HCEC 1CT (cell line): ENCODE data around the gene CAMK2A.

Source experiments
- DNase-seq: peaks from one replicate; pipeline ENCODE4 v3.0.0-alpha.2; 2017

CAMK2A gene

DNA sequence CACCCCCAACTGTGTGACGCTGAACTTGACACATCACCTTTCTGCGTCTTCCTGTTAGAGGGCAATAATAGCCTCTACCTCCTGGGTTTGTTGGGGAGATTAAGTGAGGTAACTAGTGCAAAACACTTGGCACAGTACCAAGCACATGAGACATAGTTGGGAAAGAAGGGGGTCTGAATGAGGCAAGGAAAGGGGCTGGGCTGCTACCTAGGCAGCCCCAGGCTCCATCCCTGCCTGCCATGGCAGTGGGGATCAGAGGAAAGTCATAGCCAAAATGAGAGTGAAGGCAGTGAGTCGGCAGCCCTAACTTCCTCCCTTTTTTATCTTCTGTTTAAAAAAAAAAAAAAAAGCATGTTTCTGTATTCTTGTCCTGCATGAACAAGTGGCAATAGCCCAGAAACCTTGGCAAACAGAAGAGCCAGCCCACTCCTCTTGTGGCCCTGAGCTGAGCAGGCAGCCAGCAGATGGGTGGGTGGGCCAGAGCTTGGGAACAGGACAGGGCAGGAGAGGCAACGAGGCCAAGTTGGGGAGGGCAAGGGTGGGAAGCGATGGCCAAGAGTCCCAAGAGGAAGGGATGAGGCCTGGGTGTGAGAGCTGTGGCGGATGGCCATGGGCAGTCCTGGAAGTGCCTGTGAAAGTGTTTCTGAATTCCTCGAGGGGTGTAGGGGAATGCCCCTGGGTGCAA lies 11.4 kb downstream of the CAMK2A start:
- DNase-seq, result peak; percentile 13

DNA sequence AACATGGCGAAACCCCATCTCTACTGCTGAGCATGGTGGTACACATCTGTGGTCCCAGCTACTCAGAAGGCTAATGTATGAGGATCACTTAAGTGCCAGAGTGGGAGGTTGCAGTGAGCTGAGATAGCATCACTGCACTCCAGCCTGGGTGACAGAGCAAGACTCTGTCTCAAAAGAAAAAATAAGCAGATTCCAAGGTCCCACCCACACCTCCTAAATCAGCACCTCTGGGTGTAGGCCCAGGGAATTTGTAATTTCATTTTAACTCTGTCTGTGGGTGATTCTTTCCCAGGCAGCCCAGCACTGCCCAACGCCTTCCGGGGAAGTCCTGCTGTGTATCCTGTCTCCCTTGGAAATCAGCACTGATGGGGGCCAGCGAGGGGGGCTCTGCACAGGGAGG lies 12.5 kb downstream of the CAMK2A start:
- DNase-seq, result no peak

DNA sequence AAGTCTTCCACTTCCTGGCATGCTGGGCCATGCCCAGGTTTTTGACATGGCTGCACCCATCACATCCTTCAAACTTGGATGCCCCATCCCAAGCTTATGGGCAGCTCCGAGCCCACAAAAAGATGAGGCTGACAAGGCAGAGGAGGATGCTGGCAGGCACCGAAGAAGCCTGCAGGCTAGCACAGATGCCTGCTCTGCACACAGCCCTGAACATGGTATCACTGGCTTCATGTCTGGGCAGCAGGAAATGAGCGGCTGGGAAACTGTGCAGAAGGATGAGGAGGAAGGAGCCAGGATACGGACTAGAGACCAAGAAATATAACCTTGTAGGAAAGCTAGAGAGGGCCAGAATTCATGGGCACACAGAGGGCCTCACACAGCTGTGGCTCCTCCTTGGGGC lies 14.8 kb downstream of the CAMK2A start:
- no peak for DNase-seq

DNA sequence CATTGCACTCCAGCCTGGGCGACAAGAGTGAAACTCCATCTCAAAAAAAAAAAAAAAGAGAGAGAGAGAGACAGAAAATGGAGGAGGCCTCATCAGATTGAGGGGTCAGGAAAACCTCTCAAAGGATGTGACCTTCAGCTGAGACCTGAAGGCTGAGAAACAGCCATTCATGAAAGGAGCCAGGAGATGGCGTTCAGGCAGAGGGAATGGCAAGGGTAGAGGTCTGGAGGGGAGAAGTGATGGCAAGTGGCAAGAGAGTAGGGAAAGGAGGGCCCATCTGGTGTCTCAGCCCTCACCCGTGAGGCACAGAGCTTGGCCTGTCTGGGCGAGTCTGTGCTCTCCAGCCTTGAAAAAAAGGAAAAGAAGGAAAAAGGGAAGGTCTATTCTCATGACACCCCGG lies 17.0 kb downstream of the CAMK2A start:
- DNase-seq, result peak; percentile 64

- DNase-seq, result no peak
These were observed 17.6 kb downstream of the CAMK2A start for GRCh38 chr5:150271923-150272322.

DNA sequence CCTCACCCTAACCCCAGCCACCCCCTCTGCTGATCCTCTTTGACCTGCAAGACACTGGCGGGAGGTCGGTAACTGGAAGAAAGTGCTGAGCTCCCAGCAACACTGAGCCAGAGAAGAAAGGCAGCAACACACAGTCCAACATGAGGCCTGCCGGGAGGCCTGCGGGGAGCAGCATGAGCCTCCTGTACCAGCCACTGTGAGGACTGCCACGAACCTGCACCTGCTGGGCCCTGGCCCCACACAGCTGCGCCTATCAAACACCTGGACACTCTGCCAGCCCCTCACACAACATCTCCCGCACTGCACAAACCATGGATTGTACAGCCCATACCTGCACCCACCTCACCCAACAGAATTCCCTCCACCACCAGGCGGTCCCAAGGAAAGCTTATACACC lies 18.3 kb downstream of the CAMK2A start:
- DNase-seq, result no peak

- no peak for DNase-seq
These were observed 18.9 kb downstream of the CAMK2A start for GRCh38 chr5:150270541-150271295.

- no peak for DNase-seq
These were observed 22.7 kb downstream of the CAMK2A start for GRCh38 chr5:150266871-150267291.

DNA sequence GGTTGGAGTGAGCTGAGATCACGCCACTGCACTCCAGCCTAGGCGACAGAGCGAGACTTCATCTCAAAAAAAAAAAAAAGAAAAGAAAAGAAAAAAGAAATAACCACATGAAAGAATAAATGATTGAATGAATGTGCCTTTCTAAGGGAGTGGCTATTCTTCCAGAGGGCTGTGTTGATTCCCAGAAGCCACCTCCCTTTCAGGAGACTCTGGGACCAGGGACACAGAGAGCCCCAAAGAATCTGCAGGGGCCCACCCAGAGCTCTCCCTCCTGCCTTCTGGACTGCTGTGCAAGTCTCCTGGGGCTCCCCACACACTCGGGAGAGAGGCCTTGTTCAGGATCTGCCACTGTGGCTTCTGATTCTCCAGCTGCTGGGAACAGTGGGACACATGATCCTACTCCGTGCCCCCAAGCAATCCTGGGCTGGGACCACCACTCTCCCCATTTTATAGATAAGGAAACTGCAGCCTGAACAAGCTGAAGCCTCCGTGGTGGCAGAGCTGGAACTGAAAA lies 23.6 kb downstream of the CAMK2A start:
- no peak for DNase-seq

- no peak for DNase-seq
These were observed 24.6 kb downstream of the CAMK2A start for GRCh38 chr5:150264667-150265603.

DNA sequence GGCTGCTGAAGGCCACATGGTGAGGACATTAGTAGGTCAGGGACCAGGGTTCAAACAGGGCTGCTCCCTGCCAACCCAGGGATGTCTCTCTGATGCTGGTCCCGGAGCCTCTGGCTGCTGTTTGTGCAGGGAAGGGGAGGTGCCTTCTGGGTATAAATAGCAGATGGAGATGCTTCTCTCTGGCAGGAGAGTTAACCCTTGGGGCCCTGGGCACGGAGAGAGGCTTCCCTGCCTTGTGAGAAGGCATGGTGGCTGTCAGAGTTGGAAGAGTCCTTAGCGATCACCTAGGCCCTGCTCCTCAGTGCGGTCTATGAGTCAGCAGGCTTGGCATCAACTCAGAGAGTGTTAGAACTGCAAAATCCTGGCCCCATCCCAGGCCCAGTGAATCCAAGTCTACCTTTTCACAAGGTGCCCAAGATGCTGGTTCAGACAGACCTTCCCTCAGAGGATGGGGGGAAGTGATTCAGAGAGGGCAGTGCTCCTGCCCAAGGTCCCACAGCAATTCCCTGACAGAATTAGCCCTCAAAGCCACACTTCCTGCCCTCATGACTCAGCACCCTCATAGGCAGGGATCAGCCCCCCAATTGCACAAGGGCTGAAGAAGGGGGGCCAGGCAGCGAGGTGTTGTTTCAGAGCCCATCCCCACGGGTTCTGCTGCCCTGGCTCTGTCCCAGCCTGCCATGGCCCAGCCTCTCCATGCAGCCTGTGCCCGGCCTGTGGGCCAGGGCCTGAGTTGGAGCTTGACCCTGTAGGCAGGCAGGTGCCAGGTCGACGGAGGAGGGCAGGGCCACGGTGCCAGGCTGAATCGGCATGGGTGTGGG lies 25.6 kb downstream of the CAMK2A start:
- DNase-seq, result peak; percentile 88

DNA sequence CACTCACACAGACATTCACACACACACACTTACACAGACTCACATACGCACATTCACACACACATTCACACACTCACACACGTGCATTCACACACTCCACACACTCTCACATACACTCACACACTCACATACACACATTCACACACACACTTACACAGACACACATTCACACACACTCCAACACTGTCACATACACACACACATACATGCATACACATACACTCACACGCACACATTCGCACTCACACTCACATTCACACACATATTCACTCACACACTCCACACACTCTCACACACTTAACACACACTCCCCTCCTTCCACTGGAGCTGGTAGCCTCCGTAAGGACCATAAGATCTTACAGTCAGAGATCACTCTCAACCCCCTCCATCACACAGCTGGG lies 26.2 kb downstream of the CAMK2A start:
- no peak for DNase-seq

DNA sequence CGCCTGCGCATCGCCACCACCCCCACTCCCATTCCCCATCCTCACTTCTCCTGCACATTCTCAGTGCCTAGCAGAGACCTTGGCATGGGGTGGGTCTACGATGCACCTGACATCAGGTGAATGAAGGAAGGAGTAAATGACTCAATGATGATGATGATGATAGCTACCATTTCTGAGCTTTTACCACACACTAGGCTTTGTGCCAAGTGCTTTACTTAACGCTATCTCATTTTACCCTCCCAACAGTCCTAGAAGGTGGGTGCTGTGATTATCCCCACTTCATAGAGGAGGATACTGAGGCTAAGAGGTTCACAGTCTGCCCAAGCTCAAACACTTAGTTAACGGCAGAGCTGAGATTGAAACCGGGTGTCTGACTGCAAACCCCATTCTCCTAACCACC lies 27.1 kb downstream of the CAMK2A start:
- no peak for DNase-seq

DNA sequence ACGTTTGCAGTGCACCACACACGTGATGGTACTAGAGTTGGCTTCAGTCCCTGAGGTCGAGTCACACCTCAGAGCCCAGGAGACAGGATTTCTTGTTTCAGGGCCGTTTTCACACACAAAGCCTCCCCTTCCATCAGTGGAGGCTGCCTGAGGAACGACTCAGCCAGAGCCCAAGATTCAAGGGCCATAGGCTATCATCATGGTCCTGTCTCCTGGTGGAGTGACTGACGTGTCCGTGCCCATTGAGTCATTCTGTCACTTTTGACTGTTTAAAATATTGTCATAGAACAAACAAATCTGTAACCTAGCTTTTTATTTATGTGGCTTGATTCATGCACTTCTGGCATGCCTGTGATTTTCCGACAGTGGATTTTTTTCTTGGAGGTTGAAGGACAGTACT lies 28.3 kb downstream of the CAMK2A start:
- peak; percentile 27 for DNase-seq

DNA sequence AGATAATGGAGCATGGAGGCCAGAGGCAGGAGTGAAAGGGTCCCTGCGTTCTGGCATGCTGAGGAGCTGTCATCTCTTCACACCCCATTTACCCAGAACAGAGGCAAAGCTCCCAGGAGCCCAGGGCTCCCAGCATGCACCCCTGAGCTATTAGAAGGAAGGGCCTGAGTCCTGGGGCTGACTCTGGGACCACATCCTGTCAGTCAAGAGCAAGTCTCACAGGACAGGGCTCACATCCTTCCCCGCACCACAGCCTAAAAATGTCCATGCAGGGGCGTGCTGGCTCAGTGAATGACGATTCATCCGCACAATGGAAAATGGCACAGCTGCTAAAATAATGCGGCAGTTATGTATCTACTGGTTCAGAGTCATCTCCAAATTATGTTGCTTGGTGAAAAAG lies 31.4 kb downstream of the CAMK2A start:
- no peak for DNase-seq

DNA sequence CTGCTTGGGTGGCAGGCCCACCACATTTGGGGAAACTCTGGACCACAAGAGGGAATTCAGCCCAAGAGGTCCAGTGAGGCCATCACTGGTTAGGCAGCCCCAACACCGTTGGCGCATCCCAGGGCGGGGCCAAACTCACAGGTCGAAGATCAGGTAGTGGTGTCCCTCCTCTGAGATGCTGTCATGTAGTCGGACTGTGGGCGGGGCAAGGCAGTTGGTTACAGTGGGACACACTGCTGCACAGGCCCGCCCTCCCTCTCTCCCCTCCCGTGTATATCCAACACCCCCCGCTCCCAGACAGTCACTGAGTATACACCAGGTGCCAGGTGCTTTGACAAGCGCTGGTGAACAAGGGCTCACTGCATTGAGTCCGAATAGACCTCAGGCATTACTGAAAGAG lies 32.1 kb downstream of the CAMK2A start:
- no peak for DNase-seq

DNA sequence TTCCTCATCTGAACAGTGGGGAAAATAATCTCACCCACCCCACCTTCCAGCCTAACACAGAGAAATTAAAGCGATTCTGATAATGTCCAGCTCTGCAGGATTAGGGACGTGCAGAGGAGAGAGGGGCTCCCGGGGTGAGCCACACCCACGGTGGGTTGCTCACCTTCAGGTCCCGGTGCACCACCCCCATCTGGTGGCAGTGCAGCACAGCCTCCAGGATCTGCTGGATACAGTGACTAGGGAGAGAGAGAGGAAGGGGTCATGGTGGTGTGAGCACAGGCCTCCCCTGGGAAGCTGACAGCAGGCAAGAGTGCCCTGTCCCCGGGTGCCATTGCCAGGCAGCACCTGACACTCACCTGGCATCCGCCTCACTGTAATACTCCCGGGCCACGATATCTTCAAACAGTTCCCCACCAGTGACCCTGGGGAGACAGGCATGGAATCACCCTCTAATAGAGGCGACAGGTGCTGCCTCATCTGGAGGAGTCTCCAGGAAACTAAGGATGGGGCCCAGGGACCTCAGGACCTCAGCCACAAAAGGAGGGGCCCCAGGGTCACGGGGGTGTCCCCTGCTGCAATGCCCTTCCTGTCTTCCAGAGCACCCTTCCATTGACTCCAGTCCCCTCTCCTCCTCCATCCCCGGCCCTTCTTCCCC lies 33.0 kb downstream of the CAMK2A start:
- DNase-seq, result no peak

GRCh38 chr5:150255659-150256409 lies 33.7 kb downstream of the CAMK2A start:
- no peak for DNase-seq

DNA sequence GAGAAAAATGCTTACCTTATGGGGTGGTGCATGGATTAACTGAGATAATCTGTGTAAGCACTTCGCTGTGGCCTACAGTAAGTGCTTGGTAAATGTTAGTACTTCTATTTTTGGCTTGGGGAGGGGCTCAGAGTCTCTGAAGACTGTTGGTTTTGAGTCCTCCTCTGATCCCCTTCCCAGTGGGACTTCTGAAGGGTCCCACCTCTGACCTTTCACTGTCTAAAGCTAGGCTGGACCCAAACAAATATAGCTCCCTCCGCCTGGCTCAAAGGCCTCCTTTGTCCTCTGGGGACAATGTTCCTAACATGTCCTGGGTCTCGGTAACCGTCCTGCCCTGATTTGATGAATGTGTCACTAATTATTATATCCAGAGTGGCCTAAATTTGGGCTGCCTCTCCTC lies 34.8 kb downstream of the CAMK2A start:
- no peak for DNase-seq

GRCh38 chr5:150254363-150254762 lies 35.2 kb downstream of the CAMK2A start:
- no peak for DNase-seq
